H1 (cell line): Measurements from ENCODE around the gene ABCC4.

Experiments used
- JUND ChIP-seq: IDR thresholded peaks from 2 replicates; pipeline ENCODE4 v1.6.1; 2011; ENCODE audit warnings: mild to moderate bottlenecking, improper control_type of control experiment, low read length
- RAD21 ChIP-seq, 2 experiments: IDR thresholded peaks in 1 of 2; conservative IDR thresholded peaks in 1 of 2; 2 replicates each; pipeline ENCODE4 v1.6.1; 2011; ENCODE audit warnings: low read depth in 2 of 2, low read length in 2 of 2, improper control_type of control experiment in 1 of 2, inconsistent platforms in 1 of 2, mild to moderate bottlenecking in 1 of 2, moderate library complexity in 1 of 2
- TF ChIP-seq, protein P1 (sequence below), 3 experiments: IDR thresholded peaks; 1 replicate in 2 of 3; 2 replicates in 1 of 3; pipeline versions ENCODE4 v1.5.1 to v1.6.1; 2011; ENCODE audit warnings: low read length in 3 of 3, mild to moderate bottlenecking in 3 of 3, inconsistent platforms in 2 of 3, low read depth in 1 of 3, moderate library complexity in 1 of 3; ENCODE audit not compliant: insufficient read depth in 1 of 3; ENCODE audit errors: control extremely low read depth in 1 of 3
- TF ChIP-seq, protein P2 (sequence below): IDR thresholded peaks from 2 replicates; pipeline ENCODE4 v1.6.1; 2012; ENCODE audit warnings: inconsistent platforms

DNA sequence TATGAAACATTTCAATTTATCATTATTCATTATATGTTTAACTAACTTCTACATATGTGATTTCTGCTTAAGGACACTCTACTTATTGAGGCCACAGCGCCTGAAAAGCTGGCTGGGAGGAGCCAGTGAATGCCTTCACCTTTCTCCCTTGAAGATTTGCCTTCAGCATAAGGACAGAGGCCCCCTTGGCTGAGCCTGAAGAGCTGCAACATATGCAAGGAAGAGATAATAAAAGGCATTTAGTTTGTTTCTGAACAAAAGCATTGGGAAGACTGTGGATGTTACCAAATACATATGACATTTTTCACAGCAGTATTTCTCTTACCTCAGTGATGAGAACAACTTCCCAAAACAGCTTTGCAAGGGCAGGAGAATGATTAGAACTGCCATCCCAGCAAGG lies 92.1 kb downstream of the ABCC4 start:
- TF ChIP-seq JUND (no peak), RAD21 (IDR thresholded peaks at IDR 0.05 in 1 of 2, conservative IDR thresholded peaks at IDR 0.05 in 1 of 2; ENCODE audit: low read depth in 2 of 2, low read length in 2 of 2) (no peak)
- TF ChIP-seq, protein P1, sequence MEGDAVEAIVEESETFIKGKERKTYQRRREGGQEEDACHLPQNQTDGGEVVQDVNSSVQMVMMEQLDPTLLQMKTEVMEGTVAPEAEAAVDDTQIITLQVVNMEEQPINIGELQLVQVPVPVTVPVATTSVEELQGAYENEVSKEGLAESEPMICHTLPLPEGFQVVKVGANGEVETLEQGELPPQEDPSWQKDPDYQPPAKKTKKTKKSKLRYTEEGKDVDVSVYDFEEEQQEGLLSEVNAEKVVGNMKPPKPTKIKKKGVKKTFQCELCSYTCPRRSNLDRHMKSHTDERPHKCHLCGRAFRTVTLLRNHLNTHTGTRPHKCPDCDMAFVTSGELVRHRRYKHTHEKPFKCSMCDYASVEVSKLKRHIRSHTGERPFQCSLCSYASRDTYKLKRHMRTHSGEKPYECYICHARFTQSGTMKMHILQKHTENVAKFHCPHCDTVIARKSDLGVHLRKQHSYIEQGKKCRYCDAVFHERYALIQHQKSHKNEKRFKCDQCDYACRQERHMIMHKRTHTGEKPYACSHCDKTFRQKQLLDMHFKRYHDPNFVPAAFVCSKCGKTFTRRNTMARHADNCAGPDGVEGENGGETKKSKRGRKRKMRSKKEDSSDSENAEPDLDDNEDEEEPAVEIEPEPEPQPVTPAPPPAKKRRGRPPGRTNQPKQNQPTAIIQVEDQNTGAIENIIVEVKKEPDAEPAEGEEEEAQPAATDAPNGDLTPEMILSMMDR (IDR thresholded peaks at IDR 0.05; ENCODE audit: control extremely low read depth in 1 of 3, insufficient read depth in 1 of 3, low read depth in 1 of 3, low read length in 3 of 3) = no peak
- TF ChIP-seq, protein P2, sequence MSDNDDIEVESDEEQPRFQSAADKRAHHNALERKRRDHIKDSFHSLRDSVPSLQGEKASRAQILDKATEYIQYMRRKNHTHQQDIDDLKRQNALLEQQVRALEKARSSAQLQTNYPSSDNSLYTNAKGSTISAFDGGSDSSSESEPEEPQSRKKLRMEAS = no peak
